Kidney (tissue), 14 donors: Measurements from ENCODE around the gene ERMN. TPM values are rescaled to one million over a fixed set of nuclear protein-coding genes. Genes with fewer than 3 reads are reported as not detected.

Experiments
- DNase-seq, 5 donors: peaks; one replicate each; pipeline ENCODE4 v3.0.0-alpha.2; 2013 to 2020
- FAIRE-seq: peaks from 2 replicates; lab custom pipeline; 2012; peaks lifted over from hg19 to GRCh38; lab: Jason Lieb, UNC
- H3K27ac ChIP-seq, 2 donors: one replicate each; pipeline ENCODE4 v1.7.0; 2013; ENCODE audit warnings: low read depth in 2 of 2, low read length in 2 of 2, inconsistent platforms in 1 of 2
- H3K27me3 ChIP-seq: one replicate; pipeline ENCODE4 v1.7.1; 2013; ENCODE audit warnings: low read length, inconsistent platforms; ENCODE audit not compliant: control insufficient read depth, insufficient read depth
- H3K36me3 ChIP-seq, 3 donors: one replicate each; pipeline versions ENCODE4 v1.7.0 to v1.7.1; 2013; ENCODE audit warnings: low read length in 3 of 3, control low read depth in 1 of 3, inconsistent platforms in 1 of 3; ENCODE audit not compliant: insufficient read depth in 3 of 3, control insufficient read depth in 2 of 3
- H3K4me1 ChIP-seq, 3 donors: one replicate each; pipeline versions ENCODE4 v1.7.0 to v1.7.1; 2013; ENCODE audit warnings: low read length in 3 of 3, inconsistent platforms in 1 of 3, low read depth in 1 of 3; ENCODE audit not compliant: control insufficient read depth in 2 of 3, insufficient read depth in 2 of 3
- H3K4me3 ChIP-seq, 3 donors: one replicate each; pipeline versions ENCODE4 v1.7.0 to v1.8.1; 2013; ENCODE audit warnings: low read length in 3 of 3, control low read depth in 1 of 3, inconsistent platforms in 1 of 3
- H3K9ac ChIP-seq, 3 donors: one replicate each; pipeline versions ENCODE4 v1.7.0 to v1.7.1; 2013; ENCODE audit warnings: low read length in 3 of 3, control low read depth in 1 of 3, inconsistent platforms in 1 of 3
- H3K9me3 ChIP-seq, 3 donors: one replicate each; pipeline versions ENCODE4 v1.7.0 to v1.7.1; 2013; ENCODE audit warnings: low read length in 3 of 3, control low read depth in 1 of 3, inconsistent platforms in 1 of 3; ENCODE audit not compliant: control insufficient read depth in 2 of 3, insufficient read depth in 1 of 3
- CTCF ChIP-seq: IDR thresholded peaks from 3 replicates; pipeline ENCODE4 v1.5.1; 2012; ENCODE audit warnings: mild to moderate bottlenecking, moderate library complexity, borderline replicate concordance; ENCODE audit not compliant: insufficient read depth; ENCODE audit errors: extremely low read depth
- intact Hi-C: fragments of 100-400 bp; cut with DNase I; formaldehyde crosslinking; loops from one replicate; pipeline ENCODE4 v1.11.1; 2022
- polyA plus RNA-seq: library from polyadenylated mRNA; stranded (reverse); fragments of 350-450 nt; fragmentation: Illumina TruSeq; extraction: RNeasy Lipid Tissue Mini Kit (QIAGEN cat#74804); gene quantifications from one replicate; pipeline ENCODE4 v1.2.3, GENCODE V29; 2014; ENCODE audit warnings: low read depth, low replicate concordance; ENCODE audit not compliant: insufficient read depth
- total RNA-seq: library from RNA; stranded (reverse); fragmentation: NEBNext Ultra II Directional; extraction: Animal tissue kit (Norgen Biotek cat#: 25700); gene quantifications from one replicate; pipeline ENCODE4 v1.2.1, GENCODE V29; 2021
- donor health status: control.
- donor health status: control.
- donor health status: control.
- donor health status: control.
- donor health status: control.
- donor health status: DM: yes; HTN: yes; CAD: no.
- donor health status: Normal renal cell carcinoma (clear cell type).

ERMN gene
- total and polyA plus RNA-seq, 2 donors from 2014 or later: 0.11 to 1.6 TPM

GRCh38 chr2:157301307-157301706 lies 24.3 kb downstream of the ERMN start:
- no peak for TF ChIP-seq CTCF
- H3K4me1 ChIP-seq: no peaks in the 10 kb centered on the region
- DNase-seq (no peak), FAIRE-seq (no peak)
- no peak overlapping the region for H3K9ac ChIP-seq
- H3K36me3 ChIP-seq: no peaks in the 10 kb centered on the region
- no peaks in the 10 kb centered on the region for H3K27me3 ChIP-seq
- intact Hi-C loops: no loop called here
- no peak overlapping the region for H3K27ac ChIP-seq
- no peak overlapping the region for H3K4me3 ChIP-seq
- H3K9me3 ChIP-seq: no peaks in the 10 kb centered on the region

- Histone ChIP-seq H3K27me3 (no peaks in the 10 kb centered on the region), H3K9ac (no peak overlapping the region), H3K4me3 (no peak overlapping the region), H3K4me1 (no peaks in the 10 kb centered on the region), H3K36me3 (no peaks in the 10 kb centered on the region), H3K27ac (no peak overlapping the region), H3K9me3 (no peaks in the 10 kb centered on the region)
- FAIRE-seq (no peak), DNase-seq (no peak)
- intact Hi-C loops: no loop called here
- TF ChIP-seq CTCF: no peak
These were observed 28.7 kb downstream of the ERMN start for GRCh38 chr2:157296958-157297357.

- DNase-seq (no peak), FAIRE-seq (no peak)
- no peak for TF ChIP-seq CTCF
- Histone ChIP-seq H3K27ac (no peak overlapping the region), H3K4me1 (no peaks in the 10 kb centered on the region), H3K27me3 (no peaks in the 10 kb centered on the region), H3K36me3 (no peaks in the 10 kb centered on the region), H3K4me3 (no peak overlapping the region), H3K9ac (no peak overlapping the region), H3K9me3 (no peaks in the 10 kb centered on the region)
- intact Hi-C loops: no loop called here
These were observed 29.1 kb downstream of the ERMN start for GRCh38 chr2:157296490-157296889.

GRCh38 chr2:157292853-157293252 lies 32.8 kb downstream of the ERMN start:
- Histone ChIP-seq H3K4me1 (no peaks in the 10 kb centered on the region), H3K27me3 (no peaks in the 10 kb centered on the region), H3K9me3 (no peaks in the 10 kb centered on the region), H3K36me3 (no peaks in the 10 kb centered on the region), H3K9ac (no peak overlapping the region), H3K27ac (no peak overlapping the region), H3K4me3 (no peak overlapping the region)
- FAIRE-seq (no peak), DNase-seq (no peak)
- no peak for TF ChIP-seq CTCF
- intact Hi-C loops: no loop called here
